ENCODE data around the gene FAM222B. TPM values are rescaled to one million over a fixed set of nuclear protein-coding genes. Genes with fewer than 3 reads are reported as not detected.

FAM222B gene
- total RNA-seq, 1 experiment from 2014 or later: 94.6 TPM

GRCh38 chr17:28885363-28885762, 42.8 kb upstream of the FAM222B start (continued):
- TF ChIP-seq EMX1 (CRISPR knock-in tag; IDR thresholded peaks at IDR 0.05) (no peak), ZNF219 (CRISPR knock-in tag; IDR thresholded peaks at IDR 0.05; ENCODE audit: borderline replicate concordance) (no peak), TEAD4 (CRISPR knock-in tag; IDR thresholded peaks at IDR 0.05) (no peak)

- H3K36me3 Mint-ChIP-seq: peaks cover 25% of the 10 kb centered on the region
- no peak overlapping the region for H3K4me3 Mint-ChIP-seq
- no peak for TF ChIP-seq OVOL2 (CRISPR knock-in tag; IDR thresholded peaks at IDR 0.05; ENCODE audit: borderline replicate concordance)
- no peak for TF ChIP-seq ZNF425 (CRISPR knock-in tag; conservative IDR thresholded peaks at IDR 0.05)
- ATAC-seq (no peak), DNase-seq (ENCODE audit: low spot score) (no peak)
- ChIA-PET CTCF (interaction anchor here (1.1 to 1.8 kb wide), 3 partner anchors 35 to 233 kb away, joined by 3 to 11 read pairs (median 4); no protein-coding TSS in a partner anchor), POLR2A (no interaction called here)
- H3K9me3 Mint-ChIP-seq: no peaks in the 10 kb centered on the region
- no peak overlapping the region for H3K27ac Mint-ChIP-seq
- H3K4me1 Mint-ChIP-seq: peaks cover 8% of the 10 kb centered on the region
- H3K27me3 Mint-ChIP-seq (ENCODE audit: low read depth): no peaks in the 10 kb centered on the region
Observed at GRCh38 chr17:28883967-28884702, 41.5 kb upstream of the FAM222B start.

- ChIA-PET CTCF (interaction anchor here (0.6 to 1.9 kb wide), 6 partner anchors 14 to 155 kb away, joined by 3 to 12 read pairs (median 4); partner anchors contain the start of gene TLCD1), POLR2A (interaction anchor here (0.9 to 1.2 kb wide), 2 partner anchors 22 to 156 kb away, joined by 3 read pairs; no protein-coding TSS in a partner anchor)
- peaks cover 12% of the 10 kb centered on the region for H3K4me1 Mint-ChIP-seq
- H3K36me3 Mint-ChIP-seq: peaks cover 34% of the 10 kb centered on the region
- no peak overlapping the region for H3K27ac Mint-ChIP-seq
- TF ChIP-seq ZNF138 (CRISPR knock-in tag; conservative IDR thresholded peaks at IDR 0.05) (no peak), ARID4B (CRISPR knock-in tag; IDR thresholded peaks at IDR 0.05; ENCODE audit: borderline replicate concordance) (no peak), AFF4 (CRISPR knock-in tag; IDR thresholded peaks at IDR 0.05; ENCODE audit: borderline replicate concordance) (no peak), CDX4 (CRISPR knock-in tag; IDR thresholded peaks at IDR 0.05; ENCODE audit: borderline replicate concordance) (no peak), MXD4 (CRISPR knock-in tag; IDR thresholded peaks at IDR 0.05; ENCODE audit: borderline replicate concordance) (no peak), RELA (CRISPR knock-in tag; IDR thresholded peaks at IDR 0.05; ENCODE audit: borderline replicate concordance) (no peak), TEAD1 (CRISPR knock-in tag; IDR thresholded peaks at IDR 0.05) (no peak), CBFB (CRISPR knock-in tag; IDR thresholded peaks at IDR 0.05; ENCODE audit: low read depth) (no peak), TCF7 (CRISPR knock-in tag; IDR thresholded peaks at IDR 0.05; ENCODE audit: low read depth) (no peak), TP53 (CRISPR knock-in tag; IDR thresholded peaks at IDR 0.05) (no peak)
- H3K27me3 Mint-ChIP-seq (ENCODE audit: low read depth): no peaks in the 10 kb centered on the region; the same call in 1 of the 2 replicates
- peaks cover 2% of the 10 kb centered on the region for H3K9me3 Mint-ChIP-seq
- H3K4me3 Mint-ChIP-seq: no peak overlapping the region
- ATAC-seq (no peak), DNase-seq (ENCODE audit: low spot score) (no peak)
Observed at GRCh38 chr17:28882154-28882895, 39.7 kb upstream of the FAM222B start.

Data from WTC11 (cell line).